ENCODE data around the gene AHSA1.

DNA sequence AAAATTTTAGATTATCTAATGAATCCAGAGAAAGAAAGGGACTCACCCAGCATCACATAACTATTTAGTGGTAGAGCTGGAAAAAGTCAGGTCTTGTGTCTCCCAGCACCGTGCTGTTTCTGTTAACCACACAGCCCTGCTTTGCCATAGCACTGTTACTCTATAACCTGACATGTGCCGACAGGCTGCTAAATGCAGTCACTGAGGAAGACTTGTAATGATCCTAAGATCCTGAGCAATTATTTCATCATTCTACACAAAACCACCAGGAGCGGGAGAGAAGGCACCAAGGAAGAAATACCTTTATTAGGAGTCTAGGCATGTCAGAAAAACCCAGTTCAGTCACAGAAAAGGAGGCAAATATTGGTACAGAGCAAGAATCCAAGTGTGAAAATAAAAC lies 31.5 kb upstream of the AHSA1 start:
- TF ChIP-seq POLR2A (IDR thresholded peaks at IDR 0.05) (no peak), POLR2AphosphoS5 (IDR thresholded peaks at IDR 0.05) (no peak)

All from sigmoid colon (tissue), 4 donors.